Muscle of back (tissue), 10 donors: ENCODE results near the gene PLAA. TPM values are rescaled to one million over a fixed set of nuclear protein-coding genes. Genes with fewer than 3 reads are reported as not detected.

Experiments
- polyA plus RNA-seq, 10 donors: library from polyadenylated mRNA; unstranded; fragments of 120-200 nt; gene quantifications; one replicate each; pipeline ENCODE4 v1.2.1, GENCODE V29; 2013; ENCODE audit not compliant: insufficient read length in 10 of 10

The PLAA gene
- polyA plus RNA-seq, 10 donors, result 28.1 to 45.5 (median 33.5) TPM

Other genes starting within 250 kb of the PLAA start
- gene CAAP1, start 54.4 kb downstream of the PLAA start, polyA plus RNA-seq, result 10 to 100 TPM; 15.0 to 20.7 (median 16.9) TPM
- gene IFT74, start 9.2 kb upstream of the PLAA start, polyA plus RNA-seq, result 10 to 100 TPM; 11.2 to 17.5 (median 14.4) TPM
- gene LRRC19, start 58.4 kb upstream of the PLAA start, polyA plus RNA-seq, result under 1 TPM in 8 of 10 donors, not detected in 2; 0.10 to 0.20 (median 0.15) TPM
- 10 to 100 TPM; 13.4 to 20.7 (median 19.0) TPM for gene TEK, start 162.0 kb upstream of the PLAA start, polyA plus RNA-seq